ENCODE measurements around the gene NAA40.

Gene NAA40

GRCh38 chr11:63903884-63904283, 34.9 kb upstream of the NAA40 start:
- Histone ChIP-seq H3K4me2 (no peak overlapping the region), H3K4me1 (ENCODE audit: low read depth, poor library complexity, severe bottlenecking) (no peaks in the 10 kb centered on the region), H3K36me3 (ENCODE audit: insufficient read depth) (no peaks in the 10 kb centered on the region; the same call in 1 of the 2 replicates), H4K20me1 (ENCODE audit: insufficient read depth) (no peaks in the 10 kb centered on the region), H3K27ac (no peak overlapping the region), H2AFZ (ENCODE audit: low read depth) (no peak overlapping the region), H3K4me3 (IDR thresholded peaks at IDR 0.05; ENCODE audit: insufficient read depth, low read depth, low read length) (no peak overlapping the region), H3K79me2 (ENCODE audit: insufficient read depth, low read depth) (no peaks in the 10 kb centered on the region), H3K9ac (no peak overlapping the region), H3K27me3 (ENCODE audit: insufficient read depth, low read depth) (no peaks in the 10 kb centered on the region)
- TF ChIP-seq, protein P1, sequence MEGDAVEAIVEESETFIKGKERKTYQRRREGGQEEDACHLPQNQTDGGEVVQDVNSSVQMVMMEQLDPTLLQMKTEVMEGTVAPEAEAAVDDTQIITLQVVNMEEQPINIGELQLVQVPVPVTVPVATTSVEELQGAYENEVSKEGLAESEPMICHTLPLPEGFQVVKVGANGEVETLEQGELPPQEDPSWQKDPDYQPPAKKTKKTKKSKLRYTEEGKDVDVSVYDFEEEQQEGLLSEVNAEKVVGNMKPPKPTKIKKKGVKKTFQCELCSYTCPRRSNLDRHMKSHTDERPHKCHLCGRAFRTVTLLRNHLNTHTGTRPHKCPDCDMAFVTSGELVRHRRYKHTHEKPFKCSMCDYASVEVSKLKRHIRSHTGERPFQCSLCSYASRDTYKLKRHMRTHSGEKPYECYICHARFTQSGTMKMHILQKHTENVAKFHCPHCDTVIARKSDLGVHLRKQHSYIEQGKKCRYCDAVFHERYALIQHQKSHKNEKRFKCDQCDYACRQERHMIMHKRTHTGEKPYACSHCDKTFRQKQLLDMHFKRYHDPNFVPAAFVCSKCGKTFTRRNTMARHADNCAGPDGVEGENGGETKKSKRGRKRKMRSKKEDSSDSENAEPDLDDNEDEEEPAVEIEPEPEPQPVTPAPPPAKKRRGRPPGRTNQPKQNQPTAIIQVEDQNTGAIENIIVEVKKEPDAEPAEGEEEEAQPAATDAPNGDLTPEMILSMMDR (conservative IDR thresholded peaks at IDR 0.05; ENCODE audit: low read depth, low read length): no peak

GRCh38 chr11:63904743-63905142, 34.1 kb upstream of the NAA40 start:
- no peaks in the 10 kb centered on the region for H4K20me1 ChIP-seq (ENCODE audit: insufficient read depth)
- H2AFZ ChIP-seq (ENCODE audit: low read depth): no peak overlapping the region
- H3K79me2 ChIP-seq (ENCODE audit: insufficient read depth, low read depth): no peaks in the 10 kb centered on the region
- H3K27ac ChIP-seq: no peak overlapping the region
- no peaks in the 10 kb centered on the region for H3K27me3 ChIP-seq (ENCODE audit: insufficient read depth, low read depth)
- no peak overlapping the region for H3K9ac ChIP-seq
- H3K4me3 ChIP-seq (IDR thresholded peaks at IDR 0.05; ENCODE audit: insufficient read depth, low read depth, low read length): no peak overlapping the region
- TF ChIP-seq, protein P1 (conservative IDR thresholded peaks at IDR 0.05; ENCODE audit: low read depth, low read length): no peak
- no peak overlapping the region for H3K4me2 ChIP-seq
- no peaks in the 10 kb centered on the region for H3K4me1 ChIP-seq (ENCODE audit: low read depth, poor library complexity, severe bottlenecking)
- no peaks in the 10 kb centered on the region; the same call in 1 of the 2 replicates for H3K36me3 ChIP-seq (ENCODE audit: insufficient read depth)

DNA sequence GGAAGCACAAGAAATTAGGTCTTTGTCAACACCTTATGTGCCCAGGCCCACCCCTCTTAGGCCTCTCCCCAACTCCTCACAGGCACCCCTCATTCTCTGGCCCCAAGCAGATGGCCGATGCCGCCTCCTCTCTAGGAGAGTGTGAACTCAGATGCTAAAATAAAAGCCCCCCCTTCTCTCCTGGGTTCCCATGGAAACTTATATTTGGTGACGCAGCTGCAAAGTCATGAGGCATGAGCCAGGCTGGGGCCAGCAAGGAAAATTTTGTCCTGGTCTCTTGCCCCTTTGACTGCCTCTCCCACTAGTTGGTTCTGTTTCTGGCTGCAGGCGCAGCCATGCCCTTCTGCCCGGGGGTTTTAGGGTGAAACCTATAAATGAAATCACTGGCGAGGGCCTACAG, 33.6 kb upstream of the NAA40 start:
- no peak overlapping the region for H2AFZ ChIP-seq (ENCODE audit: low read depth)
- no peaks in the 10 kb centered on the region for H4K20me1 ChIP-seq (ENCODE audit: insufficient read depth)
- TF ChIP-seq, protein P1 (conservative IDR thresholded peaks at IDR 0.05; ENCODE audit: low read depth, low read length): no peak
- no peaks in the 10 kb centered on the region for H3K79me2 ChIP-seq (ENCODE audit: insufficient read depth, low read depth)
- H3K9ac ChIP-seq: no peak overlapping the region
- H3K4me3 ChIP-seq (IDR thresholded peaks at IDR 0.05; ENCODE audit: insufficient read depth, low read depth, low read length): no peak overlapping the region
- H3K4me1 ChIP-seq (ENCODE audit: low read depth, poor library complexity, severe bottlenecking): no peaks in the 10 kb centered on the region
- H3K36me3 ChIP-seq (ENCODE audit: insufficient read depth): no peaks in the 10 kb centered on the region
- H3K4me2 ChIP-seq: no peak overlapping the region
- H3K27ac ChIP-seq: no peak overlapping the region
- H3K27me3 ChIP-seq (ENCODE audit: insufficient read depth, low read depth): no peaks in the 10 kb centered on the region

- Histone ChIP-seq H3K4me2 (no peak overlapping the region), H3K36me3 (ENCODE audit: insufficient read depth) (no peaks in the 10 kb centered on the region), H4K20me1 (ENCODE audit: insufficient read depth) (no peaks in the 10 kb centered on the region), H3K27ac (no peak overlapping the region), H2AFZ (ENCODE audit: low read depth) (no peak overlapping the region), H3K27me3 (ENCODE audit: insufficient read depth, low read depth) (no peaks in the 10 kb centered on the region), H3K79me2 (ENCODE audit: insufficient read depth, low read depth) (no peaks in the 10 kb centered on the region), H3K9ac (no peak overlapping the region), H3K4me1 (ENCODE audit: low read depth, poor library complexity, severe bottlenecking) (no peaks in the 10 kb centered on the region), H3K4me3 (IDR thresholded peaks at IDR 0.05; ENCODE audit: insufficient read depth, low read depth, low read length) (no peak overlapping the region)
- TF ChIP-seq, protein P1 (conservative IDR thresholded peaks at IDR 0.05; ENCODE audit: low read depth, low read length): no peak
Measured at GRCh38 chr11:63906087-63906486, 32.7 kb upstream of the NAA40 start.

Measured in KMS-11 (cell line).